Loucy (cell line): ENCODE data around the gene NMT1.

Experiments used
- CTCF ChIP-seq: fragments of 200-600 bp; sonication (generic); conservative IDR thresholded peaks from 2 replicates; pipeline ENCODE4 v1.5.1; 2014; ENCODE audit warnings: mild to moderate bottlenecking, antibody characterized with exemption, low read length
- EZH2phosphoT487 ChIP-seq: fragments of 200-600 bp; IDR thresholded peaks from 2 replicates; pipeline ENCODE4 v1.6.1; 2018; ENCODE audit warnings: antibody characterized with exemption, mild to moderate bottlenecking, moderate library complexity, borderline replicate concordance

GRCh38 chr17:45137561-45138305 is 76.6 kb downstream of the NMT1 start:
- no peak for TF ChIP-seq CTCF
- no peak for TF ChIP-seq EZH2phosphoT487
